ENCODE measurements around the gene SPATA3.

The SPATA3 gene

GRCh38 chr2:230995821-230996220 lies at the start of gene SPATA3:
TSS of gene SPATA3 (plus strand) at chr2:230996121. CDS start at chr2:230996234, 113 bp downstream.
- no peak for DNase-seq (ENCODE audit: low read depth in 3 of 3)

GRCh38 chr2:230946429-230947234 lies 49.3 kb upstream of the SPATA3 start:
- no peak for DNase-seq (ENCODE audit: low read depth in 3 of 3)

- DNase-seq (ENCODE audit: low read depth in 3 of 3), result no peak
Measured at GRCh38 chr2:230947235-230947576, 48.7 kb upstream of the SPATA3 start.

- DNase-seq (ENCODE audit: low read depth in 3 of 3), result no peak
Measured at GRCh38 chr2:230947908-230948365, 48.0 kb upstream of the SPATA3 start.

- no peak for DNase-seq (ENCODE audit: low read depth in 3 of 3)
Measured at GRCh38 chr2:230949966-230950873, 45.7 kb upstream of the SPATA3 start.

GRCh38 chr2:230950874-230951339 lies 45.0 kb upstream of the SPATA3 start:
- no peak for DNase-seq (ENCODE audit: low read depth in 3 of 3)

- no peak for DNase-seq (ENCODE audit: low read depth in 3 of 3)
Measured at GRCh38 chr2:230951396-230951795, 44.5 kb upstream of the SPATA3 start.

- no peak for DNase-seq (ENCODE audit: low read depth in 3 of 3)
Measured at GRCh38 chr2:230952226-230952956, 43.5 kb upstream of the SPATA3 start.

- DNase-seq (ENCODE audit: low read depth in 3 of 3), result no peak
Measured at GRCh38 chr2:230953845-230954244, 42.1 kb upstream of the SPATA3 start.

- DNase-seq (ENCODE audit: low read depth in 3 of 3), result no peak
Measured at GRCh38 chr2:230954746-230955145, 41.2 kb upstream of the SPATA3 start.

- no peak for DNase-seq (ENCODE audit: low read depth in 3 of 3)
Measured at GRCh38 chr2:230955163-230955737, 40.7 kb upstream of the SPATA3 start.

GRCh38 chr2:230956827-230957755 lies 38.8 kb upstream of the SPATA3 start:
- DNase-seq (ENCODE audit: low read depth in 3 of 3), result no peak

- no peak for DNase-seq (ENCODE audit: low read depth in 3 of 3)
Measured at GRCh38 chr2:230957756-230958391, 38.0 kb upstream of the SPATA3 start.

GRCh38 chr2:230958820-230959756 lies 36.8 kb upstream of the SPATA3 start:
- no peak for DNase-seq (ENCODE audit: low read depth in 3 of 3)

GRCh38 chr2:230960026-230960425 lies 35.9 kb upstream of the SPATA3 start:
- DNase-seq (ENCODE audit: low read depth in 3 of 3), result no peak

- no peak for DNase-seq (ENCODE audit: low read depth in 3 of 3)
Measured at GRCh38 chr2:230961091-230961491, 34.8 kb upstream of the SPATA3 start.

- no peak for DNase-seq (ENCODE audit: low read depth in 3 of 3)
Measured at GRCh38 chr2:230964136-230964730, 31.7 kb upstream of the SPATA3 start.

GRCh38 chr2:230967113-230967512 lies 28.8 kb upstream of the SPATA3 start:
- no peak for DNase-seq (ENCODE audit: low read depth in 3 of 3)
